ENCODE results near the gene TMEM232. TPM values are rescaled to one million over a fixed set of nuclear protein-coding genes. Genes with fewer than 3 reads are reported as not detected.

The TMEM232 gene
- total RNA-seq, 1 experiment from 2014 or later = 4.2 TPM

DNA sequence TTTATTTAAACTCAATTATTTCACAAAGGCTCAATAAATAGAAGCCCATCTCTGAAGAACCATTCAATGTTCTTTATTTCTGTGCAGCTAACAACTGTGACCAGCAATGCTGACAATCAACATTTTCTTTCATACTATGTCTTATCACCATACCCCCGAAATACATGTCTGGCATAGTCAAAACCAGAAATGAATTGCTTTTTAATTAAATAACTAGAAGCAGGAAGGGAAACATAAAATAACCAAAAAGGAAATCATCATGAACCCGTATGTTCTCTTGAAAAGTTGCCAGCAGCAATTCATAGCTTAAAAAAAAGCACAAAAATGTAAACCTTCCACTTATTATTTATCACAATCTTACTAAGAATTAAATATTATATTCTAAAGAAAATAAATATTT lies 212.4 kb downstream of the TMEM232 start:
- Histone ChIP-seq H3K36me3 (ENCODE audit: insufficient read depth, low read length) (no peaks in the 10 kb centered on the region), H3K4me2 (ENCODE audit: low read depth, low read length, poor library complexity, severe bottlenecking) (no peak overlapping the region), H3K79me2 (ENCODE audit: low read length) (no peaks in the 10 kb centered on the region), H3K9me3 (ENCODE audit: low read length) (no peaks in the 10 kb centered on the region), H2AFZ (ENCODE audit: low read length) (no peak overlapping the region), H3K27ac (ENCODE audit: low read length) (no peak overlapping the region), H4K20me1 (ENCODE audit: insufficient read depth, low read depth, low read length) (no peaks in the 10 kb centered on the region), H3K9ac (ENCODE audit: low read length) (no peak overlapping the region), H3K4me1 (ENCODE audit: low read length) (no peaks in the 10 kb centered on the region), H3K27me3 (ENCODE audit: low read length) (no peaks in the 10 kb centered on the region), H3K4me3 (ENCODE audit: low read length) (no peak overlapping the region), H3K9me2 (replicated peaks; ENCODE audit: insufficient read depth, low read length) (no peaks in the 10 kb centered on the region)
- no peak for DNase-seq

DNA sequence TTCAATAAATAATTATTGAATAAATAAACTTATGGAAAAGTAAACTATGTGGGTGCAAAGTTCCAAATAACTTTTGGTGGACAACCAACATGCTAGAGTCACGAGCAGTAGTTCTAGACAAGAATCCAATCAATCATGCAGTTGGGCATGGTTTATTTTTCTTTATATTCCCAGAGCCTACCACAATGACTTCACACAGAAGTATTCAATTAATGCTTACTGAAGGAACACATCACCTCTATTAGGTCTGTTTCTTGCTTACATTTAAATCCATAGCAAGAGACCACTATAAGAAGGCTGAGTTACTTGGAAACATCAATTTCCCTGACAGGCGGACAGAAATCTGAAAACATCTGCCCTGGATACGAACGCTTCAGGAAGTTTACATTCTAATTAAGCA lies 214.2 kb downstream of the TMEM232 start:
- Histone ChIP-seq H3K27me3 (ENCODE audit: low read length) (no peaks in the 10 kb centered on the region), H3K4me3 (ENCODE audit: low read length) (no peak overlapping the region), H2AFZ (ENCODE audit: low read length) (no peak overlapping the region), H3K9me2 (replicated peaks; ENCODE audit: insufficient read depth, low read length) (no peaks in the 10 kb centered on the region), H3K27ac (ENCODE audit: low read length) (no peak overlapping the region), H4K20me1 (ENCODE audit: insufficient read depth, low read depth, low read length) (no peaks in the 10 kb centered on the region), H3K36me3 (ENCODE audit: insufficient read depth, low read length) (no peaks in the 10 kb centered on the region), H3K4me2 (ENCODE audit: low read depth, low read length, poor library complexity, severe bottlenecking) (no peak overlapping the region), H3K9ac (ENCODE audit: low read length) (no peak overlapping the region), H3K79me2 (ENCODE audit: low read length) (no peaks in the 10 kb centered on the region), H3K9me3 (ENCODE audit: low read length) (no peaks in the 10 kb centered on the region), H3K4me1 (ENCODE audit: low read length) (no peaks in the 10 kb centered on the region)
- no peak for DNase-seq

DNA sequence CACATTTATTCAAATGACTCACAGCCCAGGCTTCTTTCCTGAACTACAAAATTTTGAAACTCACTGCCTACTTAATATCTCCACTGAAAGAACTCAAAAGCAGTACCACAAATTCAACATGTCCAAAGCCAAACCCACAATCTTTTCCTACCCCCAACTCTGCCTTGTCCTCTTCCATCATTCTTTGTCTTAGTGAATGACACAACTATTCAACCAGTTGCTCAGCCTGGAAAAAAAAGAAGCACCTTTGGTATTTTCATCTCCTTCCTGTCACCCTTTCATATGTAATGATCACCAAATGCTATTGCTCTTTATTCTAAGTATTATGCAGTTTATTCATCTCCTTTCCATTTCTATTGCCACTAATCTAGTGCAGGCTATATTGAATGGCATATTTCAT lies 216.3 kb downstream of the TMEM232 start:
- no peak for DNase-seq
- no peaks in the 10 kb centered on the region for H3K36me3 ChIP-seq (ENCODE audit: insufficient read depth, low read length)
- no peaks in the 10 kb centered on the region for H3K4me1 ChIP-seq (ENCODE audit: low read length)
- no peaks in the 10 kb centered on the region for H3K79me2 ChIP-seq (ENCODE audit: low read length)
- H3K9me2 ChIP-seq (replicated peaks; ENCODE audit: insufficient read depth, low read length) = no peaks in the 10 kb centered on the region
- H3K9ac ChIP-seq (ENCODE audit: low read length) = no peak overlapping the region
- H3K9me3 ChIP-seq (ENCODE audit: low read length) = no peaks in the 10 kb centered on the region
- H2AFZ ChIP-seq (ENCODE audit: low read length) = no peak overlapping the region
- no peak overlapping the region for H3K4me2 ChIP-seq (ENCODE audit: low read depth, low read length, poor library complexity, severe bottlenecking)
- no peaks in the 10 kb centered on the region for H4K20me1 ChIP-seq (ENCODE audit: insufficient read depth, low read depth, low read length)
- no peaks in the 10 kb centered on the region for H3K27me3 ChIP-seq (ENCODE audit: low read length)
- H3K27ac ChIP-seq (ENCODE audit: low read length) = no peak overlapping the region
- no peak overlapping the region for H3K4me3 ChIP-seq (ENCODE audit: low read length)

DNA sequence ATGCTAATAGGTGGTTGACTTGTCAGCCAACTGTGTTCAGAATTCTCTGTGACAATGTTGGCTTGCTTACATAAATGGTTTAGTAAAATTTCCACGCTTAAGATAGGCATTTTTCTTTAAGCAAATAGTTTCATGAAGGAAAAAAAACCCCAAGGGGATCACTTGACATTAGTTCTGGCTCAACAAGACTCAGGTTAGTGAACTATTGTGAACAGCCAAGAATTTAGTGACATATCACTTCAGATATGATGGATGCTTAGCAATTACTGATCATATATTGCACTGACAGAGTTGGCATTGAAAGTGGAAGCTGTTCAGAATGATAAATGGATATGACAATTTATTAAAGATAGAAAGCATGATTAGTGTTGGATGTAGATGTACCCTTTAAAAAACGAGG lies 218.5 kb downstream of the TMEM232 start:
- Histone ChIP-seq H3K27me3 (ENCODE audit: low read length) (no peaks in the 10 kb centered on the region), H3K4me1 (ENCODE audit: low read length) (no peaks in the 10 kb centered on the region), H3K9ac (ENCODE audit: low read length) (no peak overlapping the region), H4K20me1 (ENCODE audit: insufficient read depth, low read depth, low read length) (no peaks in the 10 kb centered on the region), H2AFZ (ENCODE audit: low read length) (no peak overlapping the region), H3K9me3 (ENCODE audit: low read length) (no peaks in the 10 kb centered on the region), H3K9me2 (replicated peaks; ENCODE audit: insufficient read depth, low read length) (no peaks in the 10 kb centered on the region), H3K79me2 (ENCODE audit: low read length) (no peaks in the 10 kb centered on the region), H3K4me2 (ENCODE audit: low read depth, low read length, poor library complexity, severe bottlenecking) (no peak overlapping the region), H3K36me3 (ENCODE audit: insufficient read depth, low read length) (no peaks in the 10 kb centered on the region), H3K4me3 (ENCODE audit: low read length) (no peak overlapping the region), H3K27ac (ENCODE audit: low read length) (no peak overlapping the region)
- DNase-seq = no peak

DNA sequence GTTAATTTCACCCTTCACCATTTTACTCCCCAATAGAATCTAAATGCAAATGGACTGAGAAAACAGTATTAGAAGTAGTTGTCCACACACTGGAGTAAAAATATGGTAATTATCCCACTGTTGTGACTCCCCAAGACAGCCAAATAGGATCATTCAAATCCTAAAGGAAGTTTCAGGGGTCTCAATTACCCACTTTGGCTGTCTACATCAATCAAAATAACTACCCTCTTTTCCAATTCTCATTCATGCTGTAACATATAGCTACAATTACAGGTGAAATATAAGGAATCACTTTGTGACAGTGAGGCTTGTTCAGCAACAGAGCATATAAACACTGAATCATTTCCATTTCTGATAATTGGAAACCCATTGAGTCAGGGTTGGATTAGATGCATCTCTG lies 220.1 kb downstream of the TMEM232 start:
- no peaks in the 10 kb centered on the region for H3K9me3 ChIP-seq (ENCODE audit: low read length)
- no peak overlapping the region for H3K9ac ChIP-seq (ENCODE audit: low read length)
- H3K27ac ChIP-seq (ENCODE audit: low read length) = no peak overlapping the region
- no peaks in the 10 kb centered on the region for H3K36me3 ChIP-seq (ENCODE audit: insufficient read depth, low read length)
- no peaks in the 10 kb centered on the region for H3K27me3 ChIP-seq (ENCODE audit: low read length)
- DNase-seq = no peak
- H3K4me1 ChIP-seq (ENCODE audit: low read length) = no peaks in the 10 kb centered on the region
- H3K4me2 ChIP-seq (ENCODE audit: low read depth, low read length, poor library complexity, severe bottlenecking) = no peak overlapping the region
- no peaks in the 10 kb centered on the region for H3K9me2 ChIP-seq (replicated peaks; ENCODE audit: insufficient read depth, low read length)
- no peak overlapping the region for H2AFZ ChIP-seq (ENCODE audit: low read length)
- no peaks in the 10 kb centered on the region for H4K20me1 ChIP-seq (ENCODE audit: insufficient read depth, low read depth, low read length)
- no peak overlapping the region for H3K4me3 ChIP-seq (ENCODE audit: low read length)
- H3K79me2 ChIP-seq (ENCODE audit: low read length) = no peaks in the 10 kb centered on the region

DNA sequence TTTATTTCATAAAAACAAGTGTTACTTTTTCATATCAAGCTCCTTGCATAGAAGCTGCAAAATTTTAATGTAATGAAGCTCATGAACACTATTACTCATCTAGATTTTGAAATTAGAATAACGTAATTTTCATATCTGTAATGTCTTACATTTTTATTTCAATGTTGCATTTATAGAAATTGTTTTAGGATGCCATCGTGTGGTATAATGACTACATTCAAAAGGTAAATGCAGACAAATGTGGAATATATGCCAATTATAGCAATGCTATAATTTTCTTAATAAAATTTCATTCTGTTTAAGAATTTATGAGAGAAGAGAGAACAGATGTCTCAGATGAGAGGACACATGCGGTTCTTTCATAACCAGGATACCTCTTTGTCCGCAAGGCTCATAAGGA lies 230.2 kb downstream of the TMEM232 start:
- Histone ChIP-seq H3K79me2 (ENCODE audit: low read length) (no peaks in the 10 kb centered on the region), H3K9me3 (ENCODE audit: low read length) (no peaks in the 10 kb centered on the region), H2AFZ (ENCODE audit: low read length) (no peak overlapping the region), H4K20me1 (ENCODE audit: insufficient read depth, low read depth, low read length) (no peaks in the 10 kb centered on the region), H3K4me1 (ENCODE audit: low read length) (no peaks in the 10 kb centered on the region), H3K27me3 (ENCODE audit: low read length) (no peaks in the 10 kb centered on the region), H3K36me3 (ENCODE audit: insufficient read depth, low read length) (no peaks in the 10 kb centered on the region), H3K9ac (ENCODE audit: low read length) (no peak overlapping the region), H3K9me2 (replicated peaks; ENCODE audit: insufficient read depth, low read length) (no peaks in the 10 kb centered on the region), H3K4me2 (ENCODE audit: low read depth, low read length, poor library complexity, severe bottlenecking) (no peak overlapping the region), H3K4me3 (ENCODE audit: low read length) (no peak overlapping the region), H3K27ac (ENCODE audit: low read length) (no peak overlapping the region)
- DNase-seq = no peak

DNA sequence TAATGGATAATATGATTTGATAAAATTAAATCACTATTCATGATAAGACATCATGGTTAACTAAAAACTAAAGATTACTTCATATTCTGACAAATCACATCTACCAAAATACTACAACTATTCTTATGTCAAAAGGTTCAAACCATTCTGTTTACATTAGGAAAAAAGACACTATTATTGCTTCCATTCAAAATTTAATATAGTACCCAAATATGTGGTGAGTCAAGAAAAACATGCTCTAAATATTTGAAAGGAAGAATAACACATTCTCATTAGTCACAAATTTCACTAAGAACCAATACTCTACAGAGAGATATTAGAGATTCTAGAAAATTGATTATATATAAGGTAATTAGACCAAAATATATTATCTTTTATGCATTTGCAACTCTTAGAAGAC lies 234.0 kb downstream of the TMEM232 start:
- H3K27ac ChIP-seq (ENCODE audit: low read length) = no peak overlapping the region
- H3K27me3 ChIP-seq (ENCODE audit: low read length) = no peaks in the 10 kb centered on the region
- DNase-seq = no peak
- no peaks in the 10 kb centered on the region for H3K9me2 ChIP-seq (replicated peaks; ENCODE audit: insufficient read depth, low read length)
- H3K9ac ChIP-seq (ENCODE audit: low read length) = no peak overlapping the region
- no peaks in the 10 kb centered on the region for H4K20me1 ChIP-seq (ENCODE audit: insufficient read depth, low read depth, low read length)
- H3K9me3 ChIP-seq (ENCODE audit: low read length) = no peaks in the 10 kb centered on the region
- no peaks in the 10 kb centered on the region for H3K4me1 ChIP-seq (ENCODE audit: low read length)
- no peaks in the 10 kb centered on the region for H3K79me2 ChIP-seq (ENCODE audit: low read length)
- no peak overlapping the region for H3K4me3 ChIP-seq (ENCODE audit: low read length)
- H2AFZ ChIP-seq (ENCODE audit: low read length) = no peak overlapping the region
- H3K36me3 ChIP-seq (ENCODE audit: insufficient read depth, low read length) = no peaks in the 10 kb centered on the region
- H3K4me2 ChIP-seq (ENCODE audit: low read depth, low read length, poor library complexity, severe bottlenecking) = no peak overlapping the region

DNA sequence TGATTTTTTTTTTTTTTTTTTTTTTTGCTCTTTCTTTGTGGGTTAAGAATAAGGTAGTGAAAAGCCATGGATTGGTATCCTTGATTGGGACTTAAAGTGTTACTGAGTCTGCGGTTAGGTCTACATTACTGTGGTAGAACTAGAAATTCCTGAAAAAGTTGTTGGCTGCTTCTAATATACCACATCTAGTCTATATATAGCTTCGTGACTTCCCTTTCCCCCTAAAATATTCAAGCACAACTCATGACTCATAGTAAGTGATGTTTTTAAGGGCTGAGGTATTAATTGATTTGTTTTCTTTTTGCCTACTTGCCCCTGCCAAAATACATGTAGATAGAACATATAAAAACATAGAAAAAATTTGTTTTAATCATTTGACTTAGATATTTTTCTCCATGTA lies 247.6 kb downstream of the TMEM232 start:
- Histone ChIP-seq H2AFZ (ENCODE audit: low read length) (no peak overlapping the region), H3K27ac (ENCODE audit: low read length) (no peak overlapping the region), H3K36me3 (ENCODE audit: insufficient read depth, low read length) (no peaks in the 10 kb centered on the region), H3K9me3 (ENCODE audit: low read length) (no peaks in the 10 kb centered on the region), H3K4me1 (ENCODE audit: low read length) (no peaks in the 10 kb centered on the region), H3K9ac (ENCODE audit: low read length) (no peak overlapping the region), H3K79me2 (ENCODE audit: low read length) (no peaks in the 10 kb centered on the region), H3K4me2 (ENCODE audit: low read depth, low read length, poor library complexity, severe bottlenecking) (no peak overlapping the region), H4K20me1 (ENCODE audit: insufficient read depth, low read depth, low read length) (no peaks in the 10 kb centered on the region), H3K4me3 (ENCODE audit: low read length) (no peak overlapping the region), H3K9me2 (replicated peaks; ENCODE audit: insufficient read depth, low read length) (no peaks in the 10 kb centered on the region), H3K27me3 (ENCODE audit: low read length) (no peaks in the 10 kb centered on the region)
- no peak for DNase-seq

DNA sequence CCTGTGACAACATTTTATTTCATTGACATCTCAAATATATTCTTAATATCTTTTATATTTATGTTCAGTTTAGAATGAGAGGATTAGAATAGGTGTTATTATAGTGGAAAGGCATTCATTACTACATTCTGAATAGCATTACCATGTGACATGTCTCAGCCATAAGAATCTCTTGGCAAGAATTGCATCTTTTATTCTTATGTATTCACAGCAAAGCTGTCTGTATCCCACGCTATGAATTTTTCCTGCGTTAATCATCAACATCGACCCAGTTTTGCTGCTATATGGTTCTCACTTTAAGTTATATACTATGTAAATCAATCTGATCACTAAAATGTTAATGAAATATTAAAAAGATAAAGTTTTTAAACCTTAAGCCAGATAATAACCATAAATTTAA lies 248.6 kb downstream of the TMEM232 start:
- Histone ChIP-seq H2AFZ (ENCODE audit: low read length) (no peak overlapping the region), H3K27ac (ENCODE audit: low read length) (no peak overlapping the region), H3K9me2 (replicated peaks; ENCODE audit: insufficient read depth, low read length) (no peaks in the 10 kb centered on the region), H3K36me3 (ENCODE audit: insufficient read depth, low read length) (no peaks in the 10 kb centered on the region), H3K27me3 (ENCODE audit: low read length) (no peaks in the 10 kb centered on the region), H3K9ac (ENCODE audit: low read length) (no peak overlapping the region), H3K79me2 (ENCODE audit: low read length) (no peaks in the 10 kb centered on the region), H3K4me3 (ENCODE audit: low read length) (no peak overlapping the region), H3K4me2 (ENCODE audit: low read depth, low read length, poor library complexity, severe bottlenecking) (no peak overlapping the region), H3K4me1 (ENCODE audit: low read length) (no peaks in the 10 kb centered on the region), H3K9me3 (ENCODE audit: low read length) (no peaks in the 10 kb centered on the region), H4K20me1 (ENCODE audit: insufficient read depth, low read depth, low read length) (no peaks in the 10 kb centered on the region)
- DNase-seq = no peak
